Activated effector memory CD4-positive, alpha-beta T cell treated with Interleukin-2 at 50 U/mL for 16 hours (primary cell): ENCODE results near the gene NOP58.
"Not testable (repeated sequence)": the region's sequence is repeated elsewhere in the genome, so short reads cannot be mapped to it uniquely, and the experiment has no call there.

ENCODE experiments used
- DNase-seq: peaks from one replicate; pipeline ENCODE4 v3.0.0-alpha.2; 2020

NOP58 gene

GRCh38 chr2:202265467-202266277 lies at the start of gene NOP58:
TSS of gene NOP58 (plus strand) at chr2:202265763. CDS start at chr2:202265942, 179 bp downstream.
- DNase-seq: peak; percentile 83

GRCh38 chr2:202221873-202222272 lies 43.7 kb upstream of the NOP58 start:
- DNase-seq: no peak

GRCh38 chr2:202237787-202238233 lies 27.8 kb upstream of the NOP58 start:
- peak; percentile 9 for DNase-seq

- peak; percentile 89 for DNase-seq
Observed at GRCh38 chr2:202238234-202239197, 27.0 kb upstream of the NOP58 start, which contains the start of gene SUMO1. TSS of gene SUMO1 (minus strand) at chr2:202238597. CDS start at chr2:202238451, 146 bp downstream.

- not testable (repeated sequence) for DNase-seq
Observed at GRCh38 chr2:202247710-202248109, 17.9 kb upstream of the NOP58 start.

- no peak for DNase-seq
Observed at GRCh38 chr2:202249521-202250253, 15.9 kb upstream of the NOP58 start.

- DNase-seq: no peak
Observed at GRCh38 chr2:202251494-202251893, 14.1 kb upstream of the NOP58 start.

GRCh38 chr2:202261531-202261930 lies 4.0 kb upstream of the NOP58 start:
- no peak for DNase-seq

GRCh38 chr2:202267495-202267894 lies 1.9 kb downstream of the NOP58 start:
- no peak for DNase-seq

GRCh38 chr2:202269585-202269984 lies 4.0 kb downstream of the NOP58 start:
- DNase-seq: no peak

GRCh38 chr2:202270487-202270886 lies 4.9 kb downstream of the NOP58 start:
- DNase-seq: no peak

GRCh38 chr2:202276078-202276720 lies 10.6 kb downstream of the NOP58 start:
- DNase-seq: not testable (repeated sequence)

GRCh38 chr2:202278036-202278760 lies 12.6 kb downstream of the NOP58 start:
- DNase-seq: no peak

GRCh38 chr2:202278944-202279343 lies 13.4 kb downstream of the NOP58 start:
- no peak for DNase-seq

- DNase-seq: no peak
Observed at GRCh38 chr2:202286595-202286994, 21.0 kb downstream of the NOP58 start.

- DNase-seq: no peak
Observed at GRCh38 chr2:202289394-202290204, 24.0 kb downstream of the NOP58 start.

GRCh38 chr2:202290316-202290715 lies 24.8 kb downstream of the NOP58 start:
- no peak for DNase-seq

GRCh38 chr2:202290970-202291369 lies 25.4 kb downstream of the NOP58 start:
- no peak for DNase-seq

GRCh38 chr2:202299712-202300111 lies 34.1 kb downstream of the NOP58 start:
- no peak for DNase-seq

- DNase-seq: no peak
Observed at GRCh38 chr2:202306034-202306433, 40.5 kb downstream of the NOP58 start.

- DNase-seq: no peak
Observed at GRCh38 chr2:202307690-202308089, 42.1 kb downstream of the NOP58 start.
